Neural cell (in vitro differentiated cells): ENCODE results near the gene ZNF726.
"Not testable (repeated sequence)": the region's sequence is repeated elsewhere in the genome, so short reads cannot be mapped to it uniquely, and the experiment has no call there.

Experiments used
- CTCF ChIP-seq: fragments of 450-650 bp; IDR thresholded peaks from 2 replicates; pipeline ENCODE4 v1.5.1; 2014; ENCODE audit warnings: antibody characterized with exemption, mild to moderate bottlenecking, moderate library complexity; ENCODE audit not compliant: poor library complexity, severe bottlenecking
- EP300 ChIP-seq: fragments of 450-650 bp; conservative IDR thresholded peaks from 2 replicates; pipeline ENCODE4 v1.6.1; 2014; ENCODE audit warnings: antibody characterized with exemption, mild to moderate bottlenecking, moderate library complexity; ENCODE audit not compliant: poor library complexity, severe bottlenecking
- MXI1 ChIP-seq: fragments of 450-650 bp; conservative IDR thresholded peaks from 2 replicates; pipeline ENCODE4 v1.6.1; 2014; ENCODE audit warnings: antibody characterized with exemption, mild to moderate bottlenecking; ENCODE audit not compliant: poor library complexity, severe bottlenecking
- POLR2AphosphoS5 ChIP-seq: IDR thresholded peaks from 2 replicates; pipeline ENCODE4 v1.6.1; 2012
- RAD21 ChIP-seq: fragments of 450-650 bp; conservative IDR thresholded peaks from 2 replicates; pipeline ENCODE4 v1.6.1; 2014; ENCODE audit warnings: antibody characterized with exemption, mild to moderate bottlenecking, moderate library complexity
- REST ChIP-seq: IDR thresholded peaks from 2 replicates; pipeline ENCODE4 v1.6.1; 2012; ENCODE audit warnings: borderline replicate concordance
- SMC3 ChIP-seq: fragments of 450-650 bp; conservative IDR thresholded peaks from 2 replicates; pipeline ENCODE4 v1.6.1; 2014; ENCODE audit warnings: antibody characterized with exemption, mild to moderate bottlenecking, moderate library complexity; ENCODE audit not compliant: poor library complexity
- TAF1 ChIP-seq: IDR thresholded peaks from 2 replicates; pipeline ENCODE4 v1.6.1; 2012; ENCODE audit warnings: low read depth

GRCh38 chr19:23937031-23937430 is 22.3 kb downstream of the ZNF726 start:
- TF ChIP-seq CTCF, REST, EP300, RAD21, SMC3, TAF1, MXI1, POLR2AphosphoS5: not testable (repeated sequence)
